IPS-15b (cell line): ENCODE measurements around the gene INSC.

Experiments used
- H3K27me3 ChIP-seq: one replicate; pipeline ENCODE4 v1.6.1; 2013; ENCODE audit warnings: low read length; ENCODE audit not compliant: control insufficient read depth, insufficient read depth
- H3K36me3 ChIP-seq: one replicate; pipeline ENCODE4 v1.6.1; 2013; ENCODE audit warnings: low read length; ENCODE audit not compliant: control insufficient read depth, insufficient read depth
- H3K4me1 ChIP-seq: one replicate; pipeline ENCODE4 v1.6.1; 2013; ENCODE audit warnings: mild to moderate bottlenecking, low read length; ENCODE audit not compliant: control insufficient read depth, insufficient read depth
- H3K4me3 ChIP-seq: one replicate; pipeline ENCODE4 v1.5.1; 2013; ENCODE audit warnings: low read depth, low read length
- H3K9ac ChIP-seq: one replicate; pipeline ENCODE4 v1.6.1; 2013; ENCODE audit warnings: low read depth, mild to moderate bottlenecking, low read length
- H3K9me3 ChIP-seq: one replicate; pipeline ENCODE4 v1.6.1; 2013; ENCODE audit warnings: mild to moderate bottlenecking, low read length; ENCODE audit not compliant: control insufficient read depth, insufficient read depth

INSC gene

DNA sequence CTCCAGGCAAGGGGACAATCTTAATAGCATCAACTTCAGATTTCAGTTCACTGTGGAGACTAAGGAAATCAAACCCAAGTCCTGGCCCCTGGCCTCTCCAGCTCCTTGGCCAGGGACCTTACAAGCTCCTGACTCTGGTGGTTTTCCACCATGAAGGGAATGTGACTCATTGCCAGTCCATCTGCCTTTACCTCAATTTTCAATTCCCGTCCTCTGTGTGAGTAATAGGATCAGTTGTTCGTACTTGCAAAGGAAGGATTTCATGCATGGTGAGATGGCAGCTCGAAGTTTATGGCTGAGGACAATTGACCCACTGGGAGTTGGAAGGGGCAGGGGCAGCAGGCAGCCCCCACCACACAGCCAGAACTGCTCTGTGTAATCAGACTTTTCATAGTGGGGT is 42.5 kb downstream of the INSC start:
- Histone ChIP-seq H3K4me1 (no peaks in the 10 kb centered on the region), H3K9ac (no peak overlapping the region), H3K36me3 (no peaks in the 10 kb centered on the region), H3K27me3 (no peaks in the 10 kb centered on the region), H3K4me3 (no peak overlapping the region), H3K9me3 (no peaks in the 10 kb centered on the region)

DNA sequence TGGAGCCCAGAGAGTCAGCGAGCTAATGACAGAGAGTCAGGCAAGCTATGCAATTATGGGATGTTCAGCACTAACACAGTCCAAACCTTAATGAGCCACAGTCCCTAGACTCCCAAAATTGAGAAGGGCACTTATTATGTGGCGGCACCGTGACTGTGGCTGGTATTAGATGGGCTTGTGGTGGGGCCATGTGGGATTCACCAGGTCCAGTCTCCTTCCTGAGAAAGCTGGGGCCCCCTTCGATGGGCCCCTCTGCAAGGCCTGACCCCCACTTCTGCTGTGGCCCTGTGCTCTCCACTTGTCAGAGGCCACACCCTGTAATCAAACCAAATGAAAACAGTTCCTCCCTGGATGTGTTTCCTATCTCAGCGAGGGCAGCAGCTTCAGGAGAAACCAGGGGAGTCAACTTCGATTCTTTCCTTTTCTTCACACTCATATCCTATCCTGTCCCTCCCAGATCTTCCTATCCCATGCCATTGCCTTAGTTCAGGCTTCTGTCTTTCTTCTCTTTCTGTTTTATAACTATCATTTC is 42.9 kb downstream of the INSC start:
- Histone ChIP-seq H3K4me3 (no peak overlapping the region), H3K9me3 (no peaks in the 10 kb centered on the region), H3K4me1 (no peaks in the 10 kb centered on the region), H3K27me3 (no peaks in the 10 kb centered on the region), H3K9ac (no peak overlapping the region), H3K36me3 (no peaks in the 10 kb centered on the region)

DNA sequence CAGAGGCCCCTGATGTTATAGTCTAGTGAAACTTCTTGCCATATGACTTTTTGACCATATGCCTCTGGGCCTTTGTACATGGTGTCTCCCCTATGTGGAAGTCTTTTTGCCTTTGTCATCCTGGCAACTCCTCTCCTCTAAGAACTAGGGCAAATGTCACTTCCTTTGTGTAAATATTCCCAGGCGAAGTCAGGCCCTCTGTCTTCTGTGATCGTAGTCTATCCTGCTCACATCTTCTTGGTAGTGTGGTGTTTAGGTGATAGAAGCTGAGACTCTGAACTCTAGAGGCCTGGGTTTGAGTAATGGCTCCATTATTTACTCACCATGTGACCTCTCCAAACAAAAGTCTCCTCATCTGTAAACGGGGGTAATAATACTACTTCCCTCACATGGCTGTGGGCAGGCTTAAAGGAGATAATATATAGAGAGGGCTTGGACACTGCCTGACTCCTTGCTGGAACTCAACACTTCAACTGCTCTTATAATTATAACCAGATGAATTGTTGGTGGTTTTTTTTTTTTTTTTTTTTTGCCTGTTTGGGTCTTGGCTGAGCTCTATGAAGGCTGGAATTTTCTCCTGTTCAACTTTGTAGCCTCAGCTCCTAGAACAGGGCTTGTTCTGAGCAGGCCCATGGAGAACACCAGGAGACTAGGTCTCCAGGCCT is 43.8 kb downstream of the INSC start:
- Histone ChIP-seq H3K9ac (no peak overlapping the region), H3K4me1 (no peaks in the 10 kb centered on the region), H3K27me3 (no peaks in the 10 kb centered on the region), H3K9me3 (no peaks in the 10 kb centered on the region), H3K4me3 (no peak overlapping the region), H3K36me3 (no peaks in the 10 kb centered on the region)

DNA sequence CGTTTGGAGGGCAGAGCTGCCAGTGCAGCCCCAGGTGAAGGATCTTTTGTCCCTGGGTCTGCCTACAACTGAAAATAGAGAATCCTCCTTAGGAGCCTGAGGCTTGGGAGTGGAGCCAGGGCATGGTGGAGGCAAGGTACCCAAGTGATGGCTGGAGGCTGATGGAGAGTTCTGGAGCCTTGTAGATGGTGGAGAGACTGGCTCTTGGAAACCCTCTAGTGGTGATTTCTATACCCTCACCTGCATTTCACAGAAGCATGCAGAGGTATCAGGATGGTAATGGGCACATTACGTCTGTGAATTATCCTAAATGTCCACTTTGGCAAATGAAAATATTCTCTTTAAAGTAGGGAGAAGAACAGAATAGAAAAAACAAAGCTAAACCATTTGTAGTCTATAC is 44.4 kb downstream of the INSC start:
- H3K9ac ChIP-seq, result no peak overlapping the region
- no peaks in the 10 kb centered on the region for H3K4me1 ChIP-seq

DNA sequence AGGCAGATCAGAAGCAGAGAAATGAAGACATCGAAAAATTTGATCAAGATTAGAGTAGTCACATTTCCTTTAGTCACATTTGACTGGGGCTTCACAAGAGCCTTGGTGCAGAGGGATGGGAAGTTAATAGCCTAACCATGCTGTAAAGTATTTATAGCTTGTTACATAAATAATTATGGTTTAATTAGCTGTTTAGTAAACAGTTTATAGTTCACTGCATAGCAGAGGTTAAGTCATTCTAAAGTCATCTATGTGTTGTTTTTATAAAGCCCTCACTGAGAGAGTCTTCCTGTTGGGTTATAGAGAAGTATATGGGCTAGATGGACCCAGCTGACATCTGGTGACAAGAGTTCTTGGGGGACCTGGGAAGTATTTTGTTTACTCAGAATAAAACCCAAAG is 47.1 kb downstream of the INSC start:
- Histone ChIP-seq H3K9me3 (no peaks in the 10 kb centered on the region), H3K4me1 (no peaks in the 10 kb centered on the region), H3K9ac (no peak overlapping the region), H3K4me3 (no peak overlapping the region), H3K36me3 (no peaks in the 10 kb centered on the region), H3K27me3 (no peaks in the 10 kb centered on the region)

More for the DNA sequence above, 44.4 kb downstream of the INSC start:
- H3K27me3 ChIP-seq, result no peaks in the 10 kb centered on the region
- H3K9me3 ChIP-seq, result no peaks in the 10 kb centered on the region
- H3K36me3 ChIP-seq, result no peaks in the 10 kb centered on the region
- H3K4me3 ChIP-seq, result no peak overlapping the region

DNA sequence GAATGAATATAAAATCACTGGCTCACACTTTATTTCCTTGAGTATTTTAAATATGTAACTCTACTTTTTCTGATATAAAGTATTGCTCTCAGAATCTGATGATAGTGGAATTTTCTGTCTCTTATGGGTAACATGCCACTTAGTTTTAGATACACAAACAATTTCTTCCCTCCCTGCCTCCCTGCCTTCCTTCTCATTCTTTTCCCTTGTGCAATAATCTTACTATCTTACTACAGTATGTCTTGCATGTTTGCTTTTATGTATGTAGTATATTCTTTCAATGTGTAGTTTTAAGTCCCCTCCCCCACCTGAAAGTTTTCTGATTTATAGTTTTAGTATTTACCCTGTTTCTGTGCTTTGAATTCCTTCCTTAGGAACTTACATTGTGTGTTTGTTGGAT is 48.4 kb downstream of the INSC start:
- Histone ChIP-seq H3K4me3 (no peak overlapping the region), H3K9ac (no peak overlapping the region), H3K27me3 (no peaks in the 10 kb centered on the region), H3K4me1 (no peaks in the 10 kb centered on the region), H3K36me3 (no peaks in the 10 kb centered on the region), H3K9me3 (no peaks in the 10 kb centered on the region)

DNA sequence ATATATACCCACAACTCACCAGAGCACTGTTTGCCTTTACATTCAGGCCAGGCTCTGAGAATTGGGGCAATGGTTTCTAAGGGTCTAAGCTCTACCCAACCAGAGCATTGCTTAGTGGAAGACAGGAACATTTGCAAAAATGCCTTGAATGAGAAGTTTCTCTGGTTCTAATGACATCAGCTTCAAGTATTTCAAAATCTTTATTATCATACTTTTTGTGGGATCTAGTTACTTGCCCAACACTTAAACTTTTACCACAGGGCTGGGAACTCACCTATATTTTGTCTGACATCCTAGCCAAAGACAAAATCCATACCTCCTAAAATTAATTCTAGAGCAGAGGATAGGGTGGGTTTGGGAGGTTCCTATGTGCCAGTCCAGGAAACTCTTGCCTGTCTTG is 51.5 kb downstream of the INSC start:
- Histone ChIP-seq H3K9me3 (no peaks in the 10 kb centered on the region), H3K4me3 (no peak overlapping the region), H3K36me3 (no peaks in the 10 kb centered on the region), H3K9ac (no peak overlapping the region), H3K27me3 (no peaks in the 10 kb centered on the region), H3K4me1 (no peaks in the 10 kb centered on the region)

DNA sequence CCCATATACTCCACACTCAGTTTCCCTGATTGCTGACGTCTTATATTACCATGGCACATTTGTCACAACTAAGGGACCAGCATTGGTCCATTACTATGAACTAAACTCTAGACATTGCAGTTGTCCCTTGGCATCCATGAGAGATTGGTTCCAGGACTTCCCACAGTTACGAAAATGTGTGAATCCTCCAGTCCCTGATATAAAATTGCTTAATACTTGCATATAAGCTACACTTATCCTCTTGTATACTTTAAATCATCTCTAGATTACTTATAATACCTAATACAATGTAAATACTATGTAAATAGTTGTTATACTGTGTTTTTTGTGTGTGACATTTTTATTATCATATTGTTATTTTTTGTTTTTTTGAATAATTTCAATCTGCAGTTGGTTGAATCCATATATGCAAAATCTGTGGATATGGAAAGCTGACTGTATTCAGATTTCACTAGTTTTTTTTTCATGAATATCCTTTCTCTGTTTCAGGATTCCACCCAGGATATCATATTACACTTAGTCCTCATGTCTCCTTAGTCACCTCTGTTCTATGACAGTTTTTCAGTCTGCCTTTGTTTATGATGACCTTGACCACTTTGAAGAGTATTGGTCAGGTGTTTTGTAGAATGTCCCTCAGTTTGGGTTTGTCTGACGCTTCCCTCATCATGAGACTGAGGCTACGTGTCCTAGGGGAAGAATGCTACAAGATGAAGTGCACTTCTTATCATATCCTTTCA is 55.3 kb downstream of the INSC start:
- Histone ChIP-seq H3K4me3 (no peak overlapping the region), H3K27me3 (no peaks in the 10 kb centered on the region), H3K9ac (no peak overlapping the region), H3K36me3 (no peaks in the 10 kb centered on the region), H3K9me3 (no peaks in the 10 kb centered on the region), H3K4me1 (no peaks in the 10 kb centered on the region)

DNA sequence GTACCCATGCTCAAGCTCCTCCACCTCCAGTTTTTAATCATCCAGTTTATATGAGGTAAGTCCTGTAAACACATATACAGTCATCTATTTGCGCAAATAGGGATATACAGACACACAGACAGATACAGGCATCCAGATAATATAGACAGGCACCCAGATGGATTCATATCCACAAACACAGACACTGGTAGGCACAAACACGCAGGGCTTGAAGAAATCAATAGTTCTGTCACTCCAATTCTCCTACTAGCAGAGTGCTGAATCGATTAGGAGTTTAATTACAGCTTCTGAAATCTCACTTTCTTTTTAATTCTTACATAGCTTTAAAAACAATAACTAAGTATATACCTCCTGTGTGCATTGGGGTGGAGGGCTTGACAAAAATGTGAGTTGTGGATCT is 56.0 kb downstream of the INSC start:
- Histone ChIP-seq H3K27me3 (no peaks in the 10 kb centered on the region), H3K4me1 (no peaks in the 10 kb centered on the region), H3K36me3 (no peaks in the 10 kb centered on the region), H3K4me3 (no peak overlapping the region), H3K9ac (no peak overlapping the region), H3K9me3 (no peaks in the 10 kb centered on the region)

DNA sequence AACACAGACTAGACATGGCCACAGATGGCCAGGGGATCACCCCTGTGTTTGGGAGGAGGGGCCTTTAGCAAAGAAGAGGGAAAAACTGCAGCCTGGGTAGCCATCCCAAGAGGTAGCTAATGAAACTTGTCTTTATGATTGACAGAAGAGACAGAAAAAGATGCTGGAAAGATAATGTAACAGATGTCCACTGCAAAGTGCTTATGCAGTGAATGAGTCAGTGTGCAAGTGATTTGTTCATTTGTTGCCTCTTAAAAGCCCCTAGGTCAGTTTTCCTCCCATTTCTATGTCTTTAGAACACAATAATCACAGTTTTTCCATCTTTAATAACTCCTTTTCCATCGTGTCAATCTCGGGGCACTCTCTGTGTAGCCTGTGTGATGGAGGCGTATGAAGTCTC is 57.2 kb downstream of the INSC start:
- Histone ChIP-seq H3K27me3 (no peaks in the 10 kb centered on the region), H3K4me1 (no peaks in the 10 kb centered on the region), H3K9ac (no peak overlapping the region), H3K4me3 (no peak overlapping the region), H3K9me3 (no peaks in the 10 kb centered on the region), H3K36me3 (no peaks in the 10 kb centered on the region)

DNA sequence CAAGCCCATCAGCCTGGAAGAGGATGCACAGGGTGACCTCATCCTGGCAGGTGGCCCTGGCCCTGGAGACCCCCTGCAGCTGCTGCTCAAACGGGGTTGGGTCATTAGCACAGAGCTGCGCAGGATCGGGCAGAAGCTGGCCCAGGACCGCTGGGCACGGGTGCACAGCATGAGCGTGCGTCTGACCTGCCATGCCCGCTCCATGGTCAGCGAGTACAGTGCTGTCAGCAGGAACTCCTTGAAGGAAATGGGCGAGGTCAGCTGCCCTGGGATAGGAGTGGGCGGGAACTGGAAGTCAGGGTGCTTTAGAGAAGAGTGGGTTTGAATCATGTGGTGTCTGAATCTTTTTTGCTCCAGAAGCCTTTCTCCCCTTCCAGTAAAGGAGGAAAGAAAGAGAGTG is 61.1 kb downstream of the INSC start:
- no peaks in the 10 kb centered on the region for H3K4me1 ChIP-seq
- no peak overlapping the region for H3K9ac ChIP-seq
- no peaks in the 10 kb centered on the region for H3K36me3 ChIP-seq
- no peak overlapping the region for H3K4me3 ChIP-seq
- H3K27me3 ChIP-seq, result no peaks in the 10 kb centered on the region
- H3K9me3 ChIP-seq, result no peaks in the 10 kb centered on the region

DNA sequence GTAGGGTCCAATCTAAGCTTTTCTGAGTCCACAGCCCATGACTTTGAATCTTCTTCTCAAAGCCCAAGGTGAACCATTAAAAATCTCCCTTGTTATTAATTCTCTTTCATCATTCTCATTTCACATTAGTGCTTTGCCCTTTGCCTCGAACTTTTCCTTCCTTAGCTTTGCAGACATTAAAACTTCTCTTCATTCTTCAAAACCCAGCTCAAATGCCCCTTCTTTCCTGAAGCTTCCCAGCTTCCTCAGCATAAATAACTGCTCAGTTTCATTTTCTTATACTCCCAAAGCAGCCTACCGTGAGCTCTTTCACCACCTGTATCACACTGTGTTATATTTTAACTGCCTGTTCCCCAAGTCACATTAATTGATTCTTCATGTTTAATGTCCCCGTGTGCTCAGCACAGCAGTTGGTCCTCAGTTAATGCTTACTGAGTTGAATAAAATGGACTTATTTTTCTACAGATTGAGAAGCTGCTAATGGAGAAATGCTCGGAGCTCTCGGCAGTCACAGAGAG is 62.0 kb downstream of the INSC start:
- no peak overlapping the region for H3K9ac ChIP-seq
- H3K36me3 ChIP-seq, result no peaks in the 10 kb centered on the region
- no peaks in the 10 kb centered on the region for H3K4me1 ChIP-seq
- no peaks in the 10 kb centered on the region for H3K27me3 ChIP-seq
- H3K4me3 ChIP-seq, result no peak overlapping the region
- no peaks in the 10 kb centered on the region for H3K9me3 ChIP-seq
